ENCODE data around the gene SLC38A2.
"Not testable (repeated sequence)": the region's sequence is repeated elsewhere in the genome, so short reads cannot be mapped to it uniquely, and the experiment has no call there.

Gene SLC38A2

DNA sequence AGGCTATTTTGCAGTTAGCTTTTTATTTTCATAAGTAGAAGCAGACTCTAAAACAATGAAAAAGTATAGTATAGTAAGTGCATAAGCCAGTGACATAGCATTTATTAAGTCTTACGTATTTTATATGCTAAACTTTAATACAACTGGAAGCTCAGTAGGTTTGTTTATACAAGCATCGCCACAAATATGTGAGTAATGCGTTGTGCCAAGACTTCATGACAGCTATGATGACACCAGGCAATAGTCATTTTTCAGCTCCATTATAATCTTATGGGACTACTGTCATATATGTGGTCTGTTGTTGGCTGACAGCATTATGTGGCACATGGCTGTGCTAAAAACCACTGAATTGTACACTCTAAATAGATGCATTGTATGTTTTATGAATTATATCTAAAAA lies 40.3 kb downstream of the SLC38A2 start:
- DNase-seq, result no peak

GRCh38 chr12:46325075-46325474 lies 47.5 kb downstream of the SLC38A2 start:
- DNase-seq, result not testable (repeated sequence)

DNA sequence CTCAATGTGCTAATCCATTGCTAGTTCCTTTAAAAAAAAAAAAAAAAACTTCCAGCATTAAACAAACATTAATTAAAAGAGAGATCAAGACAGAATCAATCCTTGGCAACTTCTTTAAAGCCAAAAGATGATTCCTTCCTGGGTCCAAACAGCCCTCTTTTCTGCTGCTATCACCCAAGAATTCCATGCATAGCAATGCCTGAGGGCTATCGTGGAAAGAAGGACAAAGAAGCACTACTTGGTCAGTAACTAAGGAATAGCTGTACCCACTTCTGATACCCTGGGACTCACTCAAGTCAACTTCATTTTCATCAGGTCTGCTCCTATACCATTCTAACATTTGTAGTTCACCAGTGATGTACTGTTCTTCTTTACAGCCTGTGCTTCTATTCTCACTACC lies 51.8 kb downstream of the SLC38A2 start:
- no peak for DNase-seq

GRCh38 chr12:46318037-46318436 lies 54.5 kb downstream of the SLC38A2 start:
- no peak for DNase-seq

Data from nucleus accumbens (tissue), 56 donors.